Stimulated activated naive CD8-positive, alpha-beta T cell treated with anti-CD3 and anti-CD28 coated beads, Interleukin-15, Interleukin-2, amounts not matched to agents 100 ng/mL and 50 ng/mL, for 24 hours (primary cell): ENCODE results near the gene DUSP3.

Experiments used
- H3K27ac Mint-ChIP-seq: one replicate; pipeline ENCODE4 v1.8.0; 2021; ENCODE audit warnings: mild to moderate bottlenecking, mixed read lengths
- H3K27me3 Mint-ChIP-seq: one replicate; pipeline ENCODE4 v1.8.0; 2021; ENCODE audit warnings: mixed read lengths
- H3K36me3 Mint-ChIP-seq: one replicate; pipeline ENCODE4 v1.8.0; 2021; ENCODE audit warnings: low read depth, mixed read lengths
- H3K4me1 Mint-ChIP-seq: one replicate; pipeline ENCODE4 v1.8.0; 2021; ENCODE audit warnings: low read depth, mixed read lengths
- H3K4me3 Mint-ChIP-seq: one replicate; pipeline ENCODE4 v1.8.0; 2021; ENCODE audit warnings: mild to moderate bottlenecking, mixed read lengths
- H3K9me3 Mint-ChIP-seq: one replicate; pipeline ENCODE4 v1.8.0; 2021; ENCODE audit warnings: mixed read lengths

The DUSP3 gene

GRCh38 chr17:43768943-43769342 lies 9.8 kb downstream of the DUSP3 start:
- Mint-ChIP-seq H3K36me3 (peaks cover 25% of the 10 kb centered on the region), H3K4me1 (peaks cover 15% of the 10 kb centered on the region), H3K9me3 (no peaks in the 10 kb centered on the region), H3K27ac (no peak overlapping the region), H3K4me3 (no peak overlapping the region), H3K27me3 (no peaks in the 10 kb centered on the region)

GRCh38 chr17:43768382-43768781 lies 10.4 kb downstream of the DUSP3 start:
- H3K4me3 Mint-ChIP-seq = no peak overlapping the region
- H3K9me3 Mint-ChIP-seq = no peaks in the 10 kb centered on the region
- peaks cover 23% of the 10 kb centered on the region for H3K36me3 Mint-ChIP-seq
- H3K27ac Mint-ChIP-seq = no peak overlapping the region
- peaks cover 12% of the 10 kb centered on the region for H3K4me1 Mint-ChIP-seq
- no peaks in the 10 kb centered on the region for H3K27me3 Mint-ChIP-seq

GRCh38 chr17:43767713-43768059 lies 11.1 kb downstream of the DUSP3 start:
- Mint-ChIP-seq H3K27ac (no peak overlapping the region), H3K4me3 (no peak overlapping the region), H3K4me1 (peaks cover 9% of the 10 kb centered on the region), H3K36me3 (peaks cover 18% of the 10 kb centered on the region), H3K27me3 (no peaks in the 10 kb centered on the region), H3K9me3 (no peaks in the 10 kb centered on the region)

- no peak overlapping the region for H3K4me3 Mint-ChIP-seq
- peaks cover 13% of the 10 kb centered on the region for H3K36me3 Mint-ChIP-seq
- H3K9me3 Mint-ChIP-seq = no peaks in the 10 kb centered on the region
- peaks cover 5% of the 10 kb centered on the region for H3K4me1 Mint-ChIP-seq
- no peak overlapping the region for H3K27ac Mint-ChIP-seq
- H3K27me3 Mint-ChIP-seq = no peaks in the 10 kb centered on the region
Measured at GRCh38 chr17:43767053-43767712, 11.6 kb downstream of the DUSP3 start.

GRCh38 chr17:43766413-43767052 lies 12.2 kb downstream of the DUSP3 start:
- H3K4me3 Mint-ChIP-seq = no peak overlapping the region
- H3K4me1 Mint-ChIP-seq = peaks cover 5% of the 10 kb centered on the region
- H3K27me3 Mint-ChIP-seq = no peaks in the 10 kb centered on the region
- peaks cover 11% of the 10 kb centered on the region for H3K36me3 Mint-ChIP-seq
- no peak overlapping the region for H3K27ac Mint-ChIP-seq
- no peaks in the 10 kb centered on the region for H3K9me3 Mint-ChIP-seq

GRCh38 chr17:43760254-43760852 lies 18.4 kb downstream of the DUSP3 start:
- H3K36me3 Mint-ChIP-seq = no peaks in the 10 kb centered on the region
- H3K27ac Mint-ChIP-seq = no peak overlapping the region
- H3K4me1 Mint-ChIP-seq = peaks cover 4% of the 10 kb centered on the region
- peaks cover 26% of the 10 kb centered on the region for H3K27me3 Mint-ChIP-seq
- H3K4me3 Mint-ChIP-seq = no peak overlapping the region
- H3K9me3 Mint-ChIP-seq = no peaks in the 10 kb centered on the region

- H3K4me1 Mint-ChIP-seq = peaks cover 4% of the 10 kb centered on the region
- H3K36me3 Mint-ChIP-seq = no peaks in the 10 kb centered on the region
- no peak overlapping the region for H3K4me3 Mint-ChIP-seq
- H3K27me3 Mint-ChIP-seq = peaks cover 26% of the 10 kb centered on the region
- H3K27ac Mint-ChIP-seq = no peak overlapping the region
- H3K9me3 Mint-ChIP-seq = no peaks in the 10 kb centered on the region
Measured at GRCh38 chr17:43759836-43760235, 18.9 kb downstream of the DUSP3 start.

GRCh38 chr17:43758497-43759174 lies 20.1 kb downstream of the DUSP3 start, which contains the start of gene SOST:
Gene SOST (minus strand): TSS chr17:43758791. CDS start chr17:43758741, 50 bp downstream.
- H3K27me3 Mint-ChIP-seq = peaks cover 31% of the 10 kb centered on the region
- peaks cover 6% of the 10 kb centered on the region for H3K4me1 Mint-ChIP-seq
- no peak within 1 kb of the TSS for H3K4me3 Mint-ChIP-seq
- H3K27ac Mint-ChIP-seq = no peak within 1 kb of the TSS
- H3K9me3 Mint-ChIP-seq = no peaks in the 10 kb centered on the region
- no peaks in the 10 kb centered on the region for H3K36me3 Mint-ChIP-seq

- Mint-ChIP-seq H3K4me3 (no peak overlapping the region), H3K4me1 (peaks cover 12% of the 10 kb centered on the region)
Measured at GRCh38 chr17:43758086-43758485, 20.7 kb downstream of the DUSP3 start.

GRCh38 chr17:43757171-43757660 lies 21.6 kb downstream of the DUSP3 start:
- Mint-ChIP-seq H3K36me3 (no peaks in the 10 kb centered on the region), H3K4me1 (peaks cover 12% of the 10 kb centered on the region), H3K27me3 (peaks cover 45% of the 10 kb centered on the region), H3K27ac (no peak overlapping the region), H3K9me3 (no peaks in the 10 kb centered on the region), H3K4me3 (no peak overlapping the region)

More at GRCh38 chr17:43758086-43758485, 20.7 kb downstream of the DUSP3 start:
- H3K9me3 Mint-ChIP-seq = no peaks in the 10 kb centered on the region
- H3K27me3 Mint-ChIP-seq = peaks cover 36% of the 10 kb centered on the region
- H3K27ac Mint-ChIP-seq = no peak overlapping the region
- no peaks in the 10 kb centered on the region for H3K36me3 Mint-ChIP-seq

- H3K4me3 Mint-ChIP-seq = no peak overlapping the region
- H3K36me3 Mint-ChIP-seq = no peaks in the 10 kb centered on the region
- peaks cover 12% of the 10 kb centered on the region for H3K4me1 Mint-ChIP-seq
- no peaks in the 10 kb centered on the region for H3K9me3 Mint-ChIP-seq
- H3K27ac Mint-ChIP-seq = no peak overlapping the region
- H3K27me3 Mint-ChIP-seq = peaks cover 54% of the 10 kb centered on the region
Measured at GRCh38 chr17:43756201-43756600, 22.6 kb downstream of the DUSP3 start.

- no peak overlapping the region for H3K4me3 Mint-ChIP-seq
Measured at GRCh38 chr17:43755389-43755875, 23.3 kb downstream of the DUSP3 start.

GRCh38 chr17:43754947-43755346 lies 23.8 kb downstream of the DUSP3 start:
- Mint-ChIP-seq H3K27me3 (peaks cover 59% of the 10 kb centered on the region), H3K27ac (no peak overlapping the region), H3K4me1 (peaks cover 12% of the 10 kb centered on the region), H3K4me3 (no peak overlapping the region), H3K36me3 (no peaks in the 10 kb centered on the region), H3K9me3 (no peaks in the 10 kb centered on the region)

More at GRCh38 chr17:43755389-43755875, 23.3 kb downstream of the DUSP3 start:
- Mint-ChIP-seq H3K27me3 (peaks cover 59% of the 10 kb centered on the region), H3K4me1 (peaks cover 12% of the 10 kb centered on the region), H3K9me3 (no peaks in the 10 kb centered on the region), H3K27ac (no peak overlapping the region), H3K36me3 (no peaks in the 10 kb centered on the region)

GRCh38 chr17:43753493-43754129 lies 25.2 kb downstream of the DUSP3 start:
- Mint-ChIP-seq H3K9me3 (no peaks in the 10 kb centered on the region), H3K27ac (no peak overlapping the region), H3K4me1 (peaks cover 12% of the 10 kb centered on the region), H3K36me3 (no peaks in the 10 kb centered on the region), H3K27me3 (peaks cover 59% of the 10 kb centered on the region), H3K4me3 (no peak overlapping the region)
